Stimulated activated CD8-positive, alpha-beta memory T cell treated with anti-CD3 and anti-CD28 coated beads, Interleukin-15, amount 100 ng/mL, for 24 hours (primary cell): ENCODE results near the gene CNOT3.

ENCODE experiments used
- DNase-seq: peaks from one replicate; pipeline ENCODE4 v3.0.0-alpha.2; 2020; ENCODE audit warnings: low read depth

CNOT3 gene

DNA sequence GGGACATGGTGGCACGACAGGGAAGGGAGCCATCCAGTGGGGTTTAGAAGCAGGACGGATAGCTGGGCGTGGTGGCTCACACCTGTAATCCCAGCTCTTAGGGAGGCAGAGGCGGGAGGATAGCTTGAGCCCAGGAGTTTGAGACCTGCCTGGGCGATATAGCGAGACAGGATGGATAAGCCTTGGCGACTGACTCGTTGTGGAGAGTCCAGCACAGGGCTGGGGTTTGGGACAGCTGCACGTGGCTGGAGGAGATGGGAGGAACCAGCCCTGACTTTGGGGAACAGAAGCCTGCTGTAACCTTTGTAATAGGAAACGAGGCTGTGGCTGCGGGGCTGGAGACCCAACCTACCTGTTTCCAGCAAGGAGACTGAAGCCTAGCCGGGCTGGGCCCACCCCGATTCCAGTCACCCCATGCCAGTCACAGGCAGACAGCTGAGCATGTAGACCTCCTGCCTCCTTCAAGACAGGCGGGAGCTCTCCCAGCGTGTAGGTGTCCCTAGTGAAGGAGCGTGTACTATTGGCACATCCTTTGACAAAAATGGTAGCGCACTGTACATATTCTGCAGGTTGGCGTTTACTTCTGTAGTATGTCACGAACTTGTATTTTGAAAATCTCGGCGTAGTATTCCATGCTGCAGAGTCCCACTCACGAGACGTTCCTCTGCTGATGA lies 13.9 kb downstream of the CNOT3 start:
- DNase-seq, result no peak

DNA sequence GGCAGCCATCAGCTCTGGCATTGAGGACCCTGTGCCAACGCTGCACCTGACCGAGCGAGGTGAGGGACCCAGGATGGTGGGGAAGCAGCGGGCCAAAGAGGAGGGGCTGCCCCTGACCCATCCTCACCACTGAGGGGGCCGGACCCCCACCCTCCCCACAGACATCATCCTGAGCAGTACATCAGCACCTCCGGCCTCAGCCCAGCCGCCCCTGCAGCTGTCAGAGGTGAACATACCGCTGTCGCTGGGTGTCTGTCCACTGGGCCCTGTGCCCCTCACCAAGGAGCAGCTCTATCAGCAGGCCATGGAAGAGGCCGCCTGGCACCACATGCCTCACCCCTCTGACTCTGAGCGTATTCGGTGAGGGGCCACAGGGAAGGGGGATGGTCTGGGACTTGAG lies 14.7 kb downstream of the CNOT3 start:
- DNase-seq, result no peak

DNA sequence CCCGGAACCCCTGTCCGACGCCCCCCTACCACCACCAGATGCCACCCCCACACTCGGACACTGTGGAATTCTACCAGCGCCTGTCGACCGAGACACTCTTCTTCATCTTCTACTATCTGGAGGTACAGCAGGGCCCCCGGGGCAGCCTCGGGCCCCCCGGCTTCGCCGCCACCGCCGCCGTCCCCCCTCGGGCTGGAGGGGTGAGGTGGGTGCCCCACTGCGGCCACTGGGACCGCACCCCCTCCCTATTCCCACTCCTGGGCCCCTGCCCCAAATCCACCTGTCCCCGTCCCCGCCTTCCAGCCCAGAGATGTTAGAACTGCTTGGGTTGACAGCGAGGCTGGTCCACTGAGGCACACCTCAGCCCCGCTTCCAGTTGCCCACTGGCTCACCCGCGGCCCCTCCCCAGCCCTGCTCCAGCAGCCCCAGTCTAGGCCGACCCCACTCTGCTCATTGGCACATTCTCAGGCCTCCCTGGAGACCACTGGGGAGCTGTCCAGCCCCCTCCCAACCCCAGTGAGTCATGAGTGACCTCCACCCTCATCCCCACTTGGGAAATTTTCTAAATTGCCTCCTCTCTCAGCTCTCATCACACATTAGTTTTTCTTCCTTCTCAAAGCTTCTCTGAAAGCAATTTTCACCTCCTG lies 15.4 kb downstream of the CNOT3 start:
- no peak for DNase-seq

DNA sequence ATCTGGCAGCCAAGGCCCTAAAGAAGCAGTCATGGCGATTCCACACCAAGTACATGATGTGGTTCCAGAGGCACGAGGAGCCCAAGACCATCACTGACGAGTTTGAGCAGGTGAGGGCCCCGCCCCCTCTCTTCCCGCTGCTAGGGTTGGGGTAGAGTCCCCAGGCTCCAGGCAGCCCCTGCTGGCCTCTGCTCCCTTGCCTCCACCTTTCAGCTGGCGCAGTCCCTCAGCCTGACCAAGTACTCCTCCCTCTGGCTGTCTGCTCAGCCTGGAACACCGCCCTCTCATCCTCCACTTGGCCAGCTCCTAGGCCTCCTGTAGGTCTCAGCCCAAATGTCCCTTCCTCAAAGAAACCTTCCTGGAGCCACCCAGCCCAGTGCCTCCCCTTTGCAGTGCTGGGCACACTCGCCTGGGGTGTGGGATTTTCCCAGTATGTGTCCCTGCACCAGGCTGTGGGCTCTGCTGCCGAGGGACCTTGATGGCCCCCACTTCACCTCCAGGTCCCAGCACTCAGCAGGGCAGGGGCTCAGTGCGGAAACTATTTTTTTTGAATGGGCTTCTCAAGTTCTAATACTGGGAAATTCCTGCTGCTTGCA lies 16.3 kb downstream of the CNOT3 start:
- DNase-seq, result no peak

DNA sequence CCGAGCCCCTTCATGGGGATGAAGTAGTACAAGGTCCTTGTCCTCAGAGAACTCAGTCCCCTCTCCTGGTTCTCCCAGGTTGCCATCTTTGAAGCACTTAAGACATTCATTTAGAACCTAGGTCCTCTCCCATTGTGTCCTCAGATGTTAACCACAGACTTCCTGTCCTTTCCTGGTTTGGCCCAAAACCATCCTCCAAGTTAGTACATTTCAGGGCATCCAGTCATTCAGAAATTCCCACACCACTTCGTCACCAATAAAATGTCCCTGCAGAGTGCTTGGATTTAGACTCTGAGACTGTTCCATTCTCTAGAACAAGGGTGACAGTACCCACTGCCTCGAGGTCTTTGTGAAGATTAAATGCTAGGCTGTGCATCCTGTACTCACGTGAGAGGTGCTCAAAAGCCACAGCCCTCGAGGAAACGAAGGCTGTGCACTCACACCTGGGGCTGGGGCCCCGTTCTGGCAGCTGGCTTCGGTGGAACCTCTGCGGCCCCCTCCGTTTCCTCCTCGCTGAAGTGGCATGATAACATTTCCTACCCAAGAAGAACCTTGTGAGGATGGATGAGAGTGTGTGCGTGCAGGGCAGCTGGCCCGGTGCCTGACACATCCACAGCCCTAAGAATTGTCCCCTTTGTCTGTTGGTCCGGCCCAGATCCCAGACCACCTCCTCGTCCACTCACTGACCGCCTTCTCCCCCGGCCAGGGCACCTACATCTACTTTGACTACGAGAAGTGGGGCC lies 17.2 kb downstream of the CNOT3 start:
- no peak for DNase-seq

DNA sequence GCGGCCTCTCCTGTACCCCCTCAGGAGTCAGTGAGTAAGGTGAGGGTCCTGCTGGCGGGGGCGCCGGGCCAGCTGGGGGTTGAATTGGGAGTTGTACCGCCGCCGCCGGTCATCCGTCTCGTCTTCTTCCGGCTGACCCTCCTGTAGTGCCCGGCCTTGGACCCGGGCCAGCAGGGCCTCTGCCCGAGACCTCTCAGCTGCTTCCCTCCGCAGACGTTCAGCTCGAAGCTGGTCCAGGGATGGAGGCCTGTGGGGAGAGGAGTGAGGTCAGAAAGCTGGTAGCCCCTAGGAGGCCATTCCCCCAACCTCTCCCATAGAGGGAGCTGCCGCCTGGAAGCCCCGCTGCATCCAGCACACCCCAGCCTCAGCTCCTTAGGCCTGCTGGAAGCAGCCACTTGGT lies 18.1 kb downstream of the CNOT3 start:
- no peak for DNase-seq

DNA sequence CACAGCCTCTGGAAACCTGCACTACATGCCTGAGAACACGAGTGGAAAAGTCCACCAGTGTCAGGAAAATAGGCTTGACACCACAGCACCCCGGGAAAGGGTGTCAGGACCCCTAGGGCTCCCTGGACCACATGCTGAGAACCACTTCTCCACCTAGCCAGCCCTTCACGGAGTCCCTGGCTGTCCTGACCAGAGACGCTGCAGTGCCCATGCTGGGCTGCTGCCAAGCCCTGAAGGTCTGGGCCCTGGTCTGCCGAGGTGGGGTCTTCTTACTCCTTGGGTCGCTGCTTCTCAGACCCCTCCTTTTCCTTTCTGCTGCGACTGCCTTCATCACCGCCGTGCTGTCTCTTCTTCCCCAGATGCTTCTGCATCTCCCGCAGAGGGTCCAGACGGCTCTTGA lies 18.9 kb downstream of the CNOT3 start:
- no peak for DNase-seq

DNA sequence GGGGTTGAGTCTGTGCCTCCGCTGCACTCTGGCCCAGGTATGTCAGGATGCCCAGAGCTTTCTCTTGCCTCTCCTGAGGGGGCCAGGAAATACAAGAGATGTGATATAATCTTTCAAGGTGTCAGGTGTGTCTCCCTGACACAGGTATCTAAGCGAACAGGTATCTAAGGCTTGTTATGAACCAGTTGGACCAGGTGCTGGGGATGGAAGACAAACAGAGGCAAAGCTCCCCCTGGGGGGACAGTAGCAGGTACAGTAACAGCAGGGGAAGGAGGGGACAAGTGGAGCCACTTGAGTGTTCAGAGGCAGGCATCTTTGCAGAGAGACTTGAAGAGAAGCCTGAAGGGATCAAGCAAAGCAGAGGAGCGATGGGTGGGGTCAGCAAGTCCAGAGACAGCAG lies 19.4 kb downstream of the CNOT3 start:
- no peak for DNase-seq

DNA sequence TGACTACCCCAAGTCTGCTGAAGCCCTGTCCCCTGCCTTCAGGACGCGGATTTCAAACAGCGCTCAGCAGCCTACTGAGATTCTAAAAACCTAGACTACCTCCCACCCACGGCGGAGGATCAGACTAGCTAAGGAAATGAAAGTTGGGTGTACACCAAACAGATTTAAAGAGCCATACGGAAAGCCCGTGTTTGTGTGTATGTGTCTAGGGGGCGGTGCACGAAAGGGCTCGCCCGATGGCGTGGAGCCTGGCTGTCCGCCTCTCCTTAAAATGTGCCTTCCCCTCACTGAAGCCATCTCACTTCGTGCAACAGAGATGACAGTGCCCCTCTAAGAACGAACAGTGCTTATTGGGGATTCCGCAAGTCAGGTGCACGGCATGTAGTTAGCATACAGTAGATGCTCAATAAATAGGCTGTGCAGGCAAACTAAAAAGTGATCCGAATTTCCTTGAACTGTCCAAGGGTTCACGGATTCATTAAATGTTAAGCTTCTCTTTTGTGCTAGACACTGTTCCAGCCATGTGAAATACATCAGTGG lies 21.3 kb downstream of the CNOT3 start:
- DNase-seq, result no peak

DNA sequence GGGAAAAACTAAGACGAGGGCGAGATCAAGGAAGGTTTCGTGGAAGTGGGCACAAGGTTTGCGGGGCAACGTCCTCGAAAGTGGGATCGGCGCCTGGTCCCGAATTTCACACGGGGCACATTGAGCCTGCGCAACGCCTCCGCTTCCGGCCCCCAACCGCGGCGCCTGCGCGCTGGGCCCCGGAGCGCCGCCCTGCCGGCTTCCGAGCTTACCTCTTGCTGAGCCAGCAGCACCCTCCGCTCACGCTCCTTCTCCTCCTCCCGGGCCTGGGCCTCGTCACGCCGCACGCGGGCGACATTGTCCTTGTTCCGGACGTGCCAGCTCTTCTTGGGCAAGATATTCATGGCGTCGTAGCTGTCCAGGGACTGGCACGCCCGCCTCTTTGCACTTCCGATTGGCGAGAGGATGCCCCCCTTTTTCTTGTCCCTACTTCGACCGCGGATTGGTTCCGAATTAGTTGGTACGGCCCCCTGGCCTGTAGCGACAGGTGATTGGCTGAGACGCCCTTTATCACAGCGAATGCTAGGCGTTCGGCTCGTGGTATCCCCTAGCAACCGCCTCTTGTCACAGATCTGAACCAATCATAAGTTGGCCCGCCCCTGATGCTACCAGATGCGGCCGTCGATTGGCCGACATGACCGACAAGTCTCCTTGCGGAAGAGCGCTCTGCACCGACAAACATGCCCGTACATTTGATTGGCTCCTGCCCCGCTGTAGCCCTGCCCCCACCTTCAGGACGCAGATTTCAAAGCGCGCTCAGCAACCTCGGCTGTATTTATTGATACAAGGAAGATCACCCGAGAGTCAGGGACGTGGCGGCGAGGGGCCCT lies 22.0 kb downstream of the CNOT3 start, which contains the start of gene LENG1:
TSS of gene LENG1 (minus strand) at position 370 of the 830 bp plus-strand sequence. CDS start at position 344, 26 bp downstream.
- DNase-seq, result peak; percentile 78

DNA sequence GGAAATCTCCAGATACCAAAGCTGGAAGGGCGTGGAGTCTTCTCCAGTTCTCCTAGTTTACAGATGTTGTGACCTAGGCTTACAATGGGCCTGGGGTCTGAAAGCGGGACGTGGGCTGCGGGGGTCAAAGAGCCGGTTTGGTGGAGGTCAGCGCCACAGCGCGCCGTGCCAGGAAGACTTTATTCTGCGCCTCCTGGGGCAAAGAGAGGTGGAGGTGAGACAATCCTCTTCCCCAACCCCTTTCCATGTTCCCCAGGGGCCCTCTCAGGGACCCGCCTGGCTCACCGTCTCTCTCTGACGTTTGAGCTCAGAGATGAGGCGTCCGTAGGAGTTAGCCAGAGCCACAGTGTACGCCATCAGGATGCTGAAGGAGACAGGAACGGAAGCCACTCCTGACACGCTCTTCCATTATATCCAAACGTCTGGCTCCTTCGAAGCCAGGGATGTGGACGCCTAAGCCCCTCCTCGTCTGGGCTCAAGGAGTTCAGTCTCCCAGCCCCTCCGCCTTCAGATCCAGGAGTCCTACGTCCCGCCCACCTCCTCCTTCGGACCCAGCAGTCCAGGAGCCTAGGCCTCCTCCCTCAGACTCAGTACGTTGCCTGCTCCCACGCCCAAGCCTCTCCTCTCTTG lies 22.7 kb downstream of the CNOT3 start:
- DNase-seq, result no peak

DNA sequence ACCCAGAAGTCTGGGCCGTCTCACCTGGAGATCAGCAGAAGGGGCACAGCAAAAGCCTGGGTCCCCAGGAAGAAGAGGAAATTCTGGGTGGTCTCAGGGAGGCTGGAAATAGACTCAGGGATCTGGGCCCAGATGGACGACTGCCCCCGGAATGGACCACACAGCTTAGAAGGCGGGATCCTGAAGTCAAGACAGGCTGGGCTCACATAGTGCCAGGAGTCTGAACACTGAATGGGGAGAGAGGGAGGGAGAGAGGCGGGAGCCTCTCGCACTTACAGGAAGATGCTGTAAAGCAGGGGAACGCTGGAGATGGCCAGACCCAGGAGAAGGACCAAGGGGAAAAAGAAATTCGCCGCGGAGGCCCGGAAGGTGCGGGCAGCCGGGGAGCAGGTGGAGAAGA lies 23.3 kb downstream of the CNOT3 start:
- DNase-seq, result no peak

DNA sequence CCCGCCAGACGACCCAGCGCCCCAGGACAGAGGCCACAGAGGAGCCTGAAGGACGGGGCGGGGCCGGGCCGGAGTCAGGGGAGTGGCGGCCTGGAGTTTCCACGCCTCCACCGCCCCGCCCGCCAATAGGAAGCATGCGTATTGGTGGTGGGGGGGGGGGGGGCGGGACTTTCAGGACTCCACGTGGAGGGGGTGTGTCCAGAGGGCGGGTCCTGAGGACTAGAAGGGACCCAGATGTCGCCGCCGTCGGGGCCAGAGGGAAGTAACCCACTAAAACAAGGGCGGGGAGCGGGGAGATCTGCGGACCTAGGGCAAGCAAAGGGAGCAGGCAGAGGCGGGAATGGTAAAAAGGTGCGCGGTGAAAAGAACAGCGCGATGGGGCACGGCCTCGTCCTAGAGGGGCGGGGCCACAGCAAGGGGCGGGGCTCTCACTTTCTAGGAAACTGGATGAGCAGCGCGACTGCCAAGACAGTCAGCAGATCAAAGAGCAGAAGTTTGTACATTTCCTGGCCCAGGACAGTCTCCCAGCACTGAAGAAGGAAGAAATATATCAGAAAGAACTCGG lies 24.8 kb downstream of the CNOT3 start:
- DNase-seq, result peak; percentile 59

DNA sequence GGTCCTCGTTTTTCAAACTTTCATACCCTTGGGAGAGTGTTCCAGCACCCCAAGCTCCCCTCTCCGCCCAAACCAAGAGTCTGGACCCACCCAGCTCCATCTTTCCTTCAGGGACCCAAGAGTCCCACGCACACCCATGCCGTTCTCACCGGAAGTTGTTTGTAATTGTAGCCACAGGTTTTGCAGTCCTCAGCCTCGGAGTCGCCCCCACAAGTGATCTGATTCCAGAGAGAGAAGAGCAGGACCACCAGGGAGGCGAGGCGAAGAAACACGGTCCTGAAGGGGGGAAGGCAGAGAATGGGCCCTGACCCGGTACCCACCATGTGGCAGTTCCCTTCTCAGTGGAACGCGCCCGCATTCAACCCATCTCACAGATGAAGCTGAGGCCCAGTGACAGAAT lies 25.3 kb downstream of the CNOT3 start:
- no peak for DNase-seq

DNA sequence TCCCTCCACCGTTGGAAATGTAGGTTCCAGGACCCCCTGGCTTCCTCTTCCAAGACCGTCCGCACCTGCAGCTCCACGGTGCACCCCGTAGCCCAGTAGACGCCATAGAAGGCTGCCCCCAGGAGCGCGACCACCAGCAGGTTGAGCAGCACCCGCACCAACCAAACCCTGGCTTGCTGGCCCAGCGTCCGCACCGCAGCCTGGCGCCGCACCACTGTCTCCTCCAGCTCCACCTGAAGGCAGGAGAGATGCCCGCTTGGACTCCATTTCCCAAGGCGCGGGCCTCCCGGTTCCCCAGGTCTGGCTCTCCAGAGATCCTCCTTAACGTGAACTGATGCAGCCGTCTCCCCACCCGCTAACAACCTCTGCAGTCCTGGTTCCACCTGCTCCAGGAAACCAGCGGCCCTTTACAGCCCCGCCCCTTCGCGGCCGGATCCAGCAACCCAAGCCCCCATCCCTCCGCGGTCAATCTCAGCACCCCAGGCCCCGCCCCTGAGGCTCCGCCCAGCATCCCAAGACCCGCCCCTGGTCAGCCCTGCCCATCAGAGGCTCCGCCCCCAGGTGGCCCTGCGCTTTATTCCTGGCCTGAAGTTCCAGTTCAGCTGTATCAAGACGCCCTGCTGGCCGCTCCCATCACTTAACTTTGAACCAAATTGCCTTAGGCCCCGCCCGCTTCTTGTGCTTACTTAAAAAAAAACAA lies 27.0 kb downstream of the CNOT3 start:
- peak; percentile 26 for DNase-seq

DNA sequence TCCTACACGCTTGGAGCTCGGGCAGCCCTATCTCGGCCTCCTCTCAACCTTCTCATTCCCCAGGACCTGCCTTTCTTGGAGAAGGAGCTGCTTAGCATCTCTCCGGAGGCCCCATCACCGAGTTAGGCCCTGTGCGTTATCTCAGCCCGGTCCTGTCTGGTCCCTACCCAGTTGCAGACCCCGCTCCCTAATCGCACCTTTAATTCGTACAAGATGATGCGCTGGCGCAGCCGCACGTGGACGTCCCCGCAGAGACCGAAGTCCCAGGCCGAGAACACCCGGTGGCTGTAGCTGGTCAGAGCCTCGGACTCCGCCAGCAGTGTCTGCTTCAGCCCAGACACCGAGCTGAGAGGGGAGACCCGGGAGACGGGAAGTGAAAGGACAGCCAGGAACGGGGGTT lies 27.7 kb downstream of the CNOT3 start:
- DNase-seq, result no peak

DNA sequence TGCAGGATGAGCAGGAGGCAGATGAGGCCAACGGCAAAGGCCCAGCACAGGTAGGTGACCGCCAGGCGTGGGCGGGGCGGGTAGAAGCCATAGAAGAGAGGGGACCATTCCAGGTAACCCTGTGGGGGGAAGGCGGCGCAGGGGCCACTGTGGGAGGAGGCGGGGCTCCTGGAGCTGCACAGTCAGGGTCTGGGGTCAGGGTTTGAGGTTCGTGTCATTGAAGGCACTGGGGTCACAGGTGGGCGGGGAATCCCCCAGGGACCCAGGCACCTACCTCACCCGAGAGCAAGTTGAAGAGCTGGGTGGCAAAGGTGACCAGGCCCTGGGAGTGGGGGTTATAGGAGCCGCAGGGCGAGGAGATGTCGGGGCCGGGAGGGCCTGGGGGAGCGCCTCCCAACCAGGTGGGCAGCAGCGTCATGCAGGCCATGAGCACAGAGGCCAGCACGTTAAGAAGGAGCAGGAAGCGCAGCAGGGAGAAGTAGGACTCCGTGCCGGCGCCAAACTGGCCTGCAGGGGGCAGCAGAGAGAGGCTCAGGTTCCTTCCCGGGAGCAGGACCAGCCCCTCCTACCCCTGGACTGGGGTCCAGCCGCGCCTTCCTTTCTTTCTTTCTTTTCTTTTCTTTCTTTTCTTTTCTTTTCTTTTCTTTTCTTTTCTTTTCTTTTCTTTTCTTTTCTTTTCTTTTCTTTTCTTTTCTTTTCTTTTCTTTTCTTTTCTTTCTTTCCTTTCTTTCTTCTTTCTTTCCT lies 30.8 kb downstream of the CNOT3 start:
- DNase-seq, result peak; percentile 98

DNA sequence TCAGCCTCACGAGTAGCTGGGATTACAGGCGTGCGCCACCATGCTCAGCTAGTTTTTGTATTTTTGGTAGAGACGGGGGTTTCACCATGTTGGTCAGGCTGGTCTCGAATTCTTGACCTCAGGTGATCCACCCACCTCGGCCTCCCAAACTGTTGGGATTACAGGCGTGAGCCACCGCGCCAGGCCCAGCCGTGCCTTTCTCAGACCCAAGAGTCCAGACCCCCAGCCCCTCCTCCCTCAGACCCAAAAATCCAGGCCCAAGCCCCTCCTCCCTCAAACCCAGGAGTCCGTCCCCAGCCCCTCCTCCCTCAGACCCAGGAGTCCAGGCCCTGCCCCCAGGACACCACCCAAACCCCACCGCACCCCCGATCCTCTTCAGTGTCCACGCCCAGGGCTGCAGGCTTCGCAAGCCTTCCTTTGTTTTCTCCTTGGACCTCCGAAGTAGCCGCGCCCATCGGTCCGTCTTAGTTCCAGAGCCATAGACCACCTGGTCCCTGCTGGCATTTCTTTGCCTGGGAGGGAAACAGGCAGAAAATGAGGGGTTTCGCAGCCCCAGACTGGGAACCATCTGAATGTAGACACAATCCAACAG lies 31.7 kb downstream of the CNOT3 start:
- no peak for DNase-seq
